HG03439 (cell line): ENCODE data around the gene HID1.
"Not testable (repeated sequence)": the region's sequence is repeated elsewhere in the genome, so short reads cannot be mapped to it uniquely, and the experiment has no call there.

Experiments
- ATAC-seq: cut with Tn5 transposase; IDR thresholded peaks from one replicate; pipeline ENCODE4 v1.9.1; 2021; ENCODE audit warnings: mild to moderate bottlenecking, moderate library complexity; ENCODE audit not compliant: unreplicated experiment

Gene HID1

GRCh38 chr17:75001915-75002843, 29.6 kb upstream of the HID1 start:
- ATAC-seq: no peak

GRCh38 chr17:74999523-74999922, 27.0 kb upstream of the HID1 start:
- no peak for ATAC-seq

- no peak for ATAC-seq
Measured at GRCh38 chr17:74998783-74999182, 26.2 kb upstream of the HID1 start.

- ATAC-seq: no peak
Measured at GRCh38 chr17:74995847-74996246, 23.3 kb upstream of the HID1 start.

- no peak for ATAC-seq
Measured at GRCh38 chr17:74994440-74994839, 21.9 kb upstream of the HID1 start.

- no peak for ATAC-seq
Measured at GRCh38 chr17:74992223-74992622, 19.7 kb upstream of the HID1 start.

- no peak for ATAC-seq
Measured at GRCh38 chr17:74990581-74991105, 18.1 kb upstream of the HID1 start.

- peak; percentile 39 for ATAC-seq
Measured at GRCh38 chr17:74987909-74988711, 15.6 kb upstream of the HID1 start.

- ATAC-seq: peak; percentile 82
Measured at GRCh38 chr17:74987418-74987908, 14.9 kb upstream of the HID1 start, which contains the start of gene CDR2L. Gene CDR2L, plus strand, starts transcription at chr17:74987632. Its CDS starts 412 bp downstream, at chr17:74988044.

GRCh38 chr17:74986206-74986576, 13.6 kb upstream of the HID1 start:
- ATAC-seq: no peak

- not testable (repeated sequence) for ATAC-seq
Measured at GRCh38 chr17:74982663-74983313, 10.2 kb upstream of the HID1 start.

GRCh38 chr17:74981979-74982662, 9.6 kb upstream of the HID1 start:
- ATAC-seq: no peak

GRCh38 chr17:74981318-74981978, 8.9 kb upstream of the HID1 start:
- ATAC-seq: no peak

GRCh38 chr17:74979408-74980146, 7.0 kb upstream of the HID1 start:
- no peak for ATAC-seq

- no peak for ATAC-seq
Measured at GRCh38 chr17:74978240-74978639, 5.7 kb upstream of the HID1 start.

- no peak for ATAC-seq
Measured at GRCh38 chr17:74977802-74978201, 5.2 kb upstream of the HID1 start.

GRCh38 chr17:74975943-74976342, 3.4 kb upstream of the HID1 start:
- no peak for ATAC-seq

GRCh38 chr17:74972973-74973328, 392 bp upstream of the HID1 start:
- ATAC-seq: no peak

- ATAC-seq: no peak
Measured at GRCh38 chr17:74971842-74972106, 785 bp downstream of the HID1 start.
